ENCODE data around the gene ELK4. TPM values are rescaled to one million over a fixed set of nuclear protein-coding genes. Genes with fewer than 3 reads are reported as not detected.
A peak's percentile ranks its signal among the peaks of the same experiment; 100 is the strongest.

ELK4 gene
- total and polyA plus RNA-seq, 2 of the 8 experiments (the other 6 are each of a cell fraction or from before 2014, with no cell fraction given): 2.9 to 26.3 TPM

GRCh38 chr1:205632669-205633169 lies 908 bp upstream of the ELK4 start:
- no peak overlapping the region for H2BK120ac ChIP-seq (replicated peaks; ENCODE audit: low read depth, low read length)
- no peak overlapping the region for H2BK12ac ChIP-seq (ENCODE audit: low read depth, low read length)
- no peak overlapping the region for H3K56ac ChIP-seq (replicated peaks; ENCODE audit: insufficient read length, low read depth, low read length)
- H2AFZ ChIP-seq (ENCODE audit: low read length): no peak overlapping the region
- no peak overlapping the region for H3K14ac ChIP-seq (ENCODE audit: insufficient read length)
- H4K91ac ChIP-seq (replicated peaks; ENCODE audit: insufficient read length, low read length): no peak overlapping the region
- DNase-seq (ENCODE audit: low read depth in 1 of 2, low spot score in 2 of 2) (no peak), FAIRE-seq (no peak)
- H3K4me1 ChIP-seq (replicated peaks in 1 of 4; ENCODE audit: control insufficient read depth in 3 of 4, insufficient read depth in 4 of 4, low read length in 3 of 4): no peaks in the 10 kb centered on the region; a peak in 2 of 7 replicates
- peaks cover 12 to 31% of the 10 kb centered on the region in 2 experiments for H3K79me2 ChIP-seq (ENCODE audit: control insufficient read depth in 1 of 2, insufficient read depth in 2 of 2, low read length in 2 of 2)
- CTCF ChIA-PET (ENCODE audit: partially characterized antibody): interaction anchor here (0.8 to 19.2 kb wide), 20 partner anchors 9 to 146 kb away, joined by 3 to 282 read pairs (median 4); no protein-coding TSS in a partner anchor
- 0 out of 2 replicates have a peak overlapping the region, but pooled peaks have one; percentile 54 for H3K27ac ChIP-seq (ENCODE audit: low read depth, low read length)
- H3K27me3 ChIP-seq (replicated peaks in 1 of 4; ENCODE audit: control insufficient read depth in 3 of 4, extremely low read depth in 1 of 4, insufficient read depth in 3 of 4, low read length in 3 of 4): no peaks in the 10 kb centered on the region
- H3K36me3 ChIP-seq (ENCODE audit: control insufficient read depth in 2 of 4, insufficient read depth in 4 of 4, low read length in 3 of 4): no peaks in the 10 kb centered on the region
- H2AK5ac ChIP-seq (ENCODE audit: low read depth, low read length): no peak overlapping the region
- H3K79me1 ChIP-seq (ENCODE audit: low read depth, low read length): no peaks in the 10 kb centered on the region; the same call in 1 of the 2 replicates
- no peak overlapping the region for H2BK15ac ChIP-seq (ENCODE audit: low read length)
- no peak overlapping the region for H4K5ac ChIP-seq (ENCODE audit: insufficient read length, low read depth, low read length)
- no peak overlapping the region for H3K23ac ChIP-seq (ENCODE audit: insufficient read length)
- no peak overlapping the region for H3K18ac ChIP-seq (ENCODE audit: extremely low read depth, low read length)
- no peak overlapping the region for H2BK20ac ChIP-seq (ENCODE audit: low read length)
- H4K20me1 ChIP-seq (replicated peaks in 1 of 2; ENCODE audit: control insufficient read depth in 1 of 2, insufficient read depth in 2 of 2, low read length in 2 of 2): no peaks in the 10 kb centered on the region
- H4K8ac ChIP-seq (ENCODE audit: extremely low read depth, insufficient read depth, low read length): no peak overlapping the region
- WGBS, 2 experiments (ENCODE audit: extremely low coverage in 1 of 2, insufficient coverage in 1 of 2, insufficient read length in 1 of 2, insufficient replicate concordance in 2 of 2, low coverage in 1 of 2, low lambda C conversion rate in 2 of 2, missing lambda C conversion rate in 1 of 2): 85% methylated on average over 3 of the region's 3 CpGs; no CpG with 5 or more reads in 1 of the 2 experiments
- POLR2A ChIA-PET (ENCODE audit: partially characterized antibody): interaction anchor here (0.8 to 3.5 kb wide), 31 partner anchors 9 to 337 kb away, joined by 3 to 28 read pairs (median 5); partner anchors contain the start of gene SLC45A3
- H3K4me3 ChIP-seq (ENCODE audit: extremely low read depth in 1 of 4, insufficient read depth in 2 of 4, low read depth in 3 of 4, low read length in 4 of 4): peak overlapping the region; percentile 72 to 90 (median 78); a peak in 7 of 8 replicates
- H3K23me2 ChIP-seq (ENCODE audit: low read depth, low read length): peaks cover 3% of the 10 kb centered on the region; the same call in 1 of the 2 replicates
- no peak overlapping the region for H2BK5ac ChIP-seq (ENCODE audit: low read depth, low read length)
- no peak for TF ChIP-seq NRF1 (IDR thresholded peaks at IDR 0.05; ENCODE audit: low read depth, low read length)
- TF ChIP-seq KDM1A (IDR thresholded peaks at IDR 0.05; ENCODE audit: borderline replicate concordance, low read length): 0 out of 2 replicates have a peak, but pooled peaks have one; percentile 30
- no peaks in the 10 kb centered on the region for H3K9me3 ChIP-seq (ENCODE audit: insufficient read depth in 2 of 2, low read depth in 1 of 2, low read length in 1 of 2)
- H3K4ac ChIP-seq (replicated peaks; ENCODE audit: insufficient read length, low read depth, low read length): no peak overlapping the region
- peak overlapping the region; percentile 59 to 80 for H3K4me2 ChIP-seq (ENCODE audit: insufficient read depth in 1 of 2, low read depth in 2 of 2, low read length in 2 of 2)
- H3K9ac ChIP-seq (replicated peaks in 1 of 4; ENCODE audit: extremely low read depth in 1 of 4, low read depth in 3 of 4, low read length in 3 of 4): no peak overlapping the region; a peak in 1 of 7 replicates
